ENCODE measurements around the gene DDX27.
"Not testable (repeated sequence)": the region's sequence is repeated elsewhere in the genome, so short reads cannot be mapped to it uniquely, and the experiment has no call there.

The DDX27 gene

GRCh38 chr20:49219091-49219923 lies at the start of gene DDX27:
TSS of gene DDX27 (plus strand) at chr20:49219416. CDS start at chr20:49219449, 33 bp downstream.
- DNase-seq = peak; percentile 97

- DNase-seq = no peak
These were observed 49.7 kb upstream of the DDX27 start for GRCh38 chr20:49169547-49169946.

GRCh38 chr20:49170714-49171113 lies 48.5 kb upstream of the DDX27 start:
- DNase-seq = no peak

- no peak for DNase-seq
These were observed 47.3 kb upstream of the DDX27 start for GRCh38 chr20:49171909-49172308.

GRCh38 chr20:49172413-49172812 lies 46.8 kb upstream of the DDX27 start:
- DNase-seq = no peak

DNA sequence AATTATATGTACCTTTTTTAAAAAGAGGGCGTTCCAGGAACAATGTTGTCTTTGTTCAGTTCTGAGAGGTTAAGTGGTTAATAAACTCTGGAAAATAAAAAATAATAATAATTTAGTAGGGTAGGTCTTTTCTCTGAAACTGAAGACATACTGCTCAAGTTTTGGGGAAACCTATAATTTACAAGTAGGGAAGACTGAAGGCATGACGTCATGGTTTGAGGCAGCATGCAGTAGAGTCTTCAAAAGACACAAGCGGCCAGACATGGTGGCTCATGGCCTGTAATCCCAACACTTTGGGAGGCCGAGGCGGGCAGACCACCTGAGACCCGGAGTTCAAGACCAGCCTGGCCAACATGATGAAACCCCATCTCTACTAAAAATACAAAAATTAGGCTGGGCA lies 45.0 kb upstream of the DDX27 start:
- no peak for DNase-seq

DNA sequence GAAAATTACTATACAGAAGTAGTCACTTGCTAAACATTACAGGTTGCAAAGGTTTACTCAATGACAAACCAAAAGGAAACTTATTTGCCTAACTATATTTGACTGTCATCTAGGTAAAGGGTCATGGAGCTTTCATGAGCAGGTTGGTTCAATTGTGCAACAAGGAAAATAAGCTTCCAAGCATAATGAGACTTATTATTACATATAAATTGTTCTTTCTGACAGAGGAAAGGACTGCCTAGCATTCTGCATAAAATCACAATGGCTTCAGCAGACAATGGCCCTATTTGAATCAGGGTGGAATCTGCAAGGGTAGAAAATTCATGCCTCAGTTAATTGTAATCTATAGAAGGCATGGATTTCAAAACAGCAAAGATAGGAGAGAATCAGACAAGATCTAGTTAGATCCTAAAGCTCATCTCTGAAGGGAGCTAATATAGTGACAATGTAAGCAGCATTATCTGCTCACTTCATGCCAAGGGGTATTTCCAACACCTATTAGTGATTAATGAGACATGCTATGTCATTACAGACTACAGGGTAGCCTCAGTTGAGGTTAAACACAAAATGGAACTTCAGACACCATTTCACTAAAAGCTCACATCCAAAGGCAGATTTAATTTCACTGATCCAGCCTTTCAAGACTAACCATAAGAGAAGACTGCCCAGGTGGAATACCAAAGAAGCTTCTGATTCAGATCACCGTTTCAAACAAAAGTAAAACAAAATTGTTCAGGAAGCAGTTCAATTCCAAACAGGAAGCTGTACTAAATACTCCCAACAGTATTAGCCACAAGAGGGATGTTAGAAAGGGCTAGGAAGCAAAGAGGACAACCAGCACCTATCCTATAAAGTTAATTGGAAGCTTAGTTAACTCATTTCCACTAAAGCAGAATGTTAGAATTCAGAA lies 39.6 kb upstream of the DDX27 start:
- DNase-seq = no peak

GRCh38 chr20:49181265-49181877 lies 37.8 kb upstream of the DDX27 start:
- DNase-seq = no peak

- DNase-seq = no peak
These were observed 35.8 kb upstream of the DDX27 start for GRCh38 chr20:49183444-49183843.

DNA sequence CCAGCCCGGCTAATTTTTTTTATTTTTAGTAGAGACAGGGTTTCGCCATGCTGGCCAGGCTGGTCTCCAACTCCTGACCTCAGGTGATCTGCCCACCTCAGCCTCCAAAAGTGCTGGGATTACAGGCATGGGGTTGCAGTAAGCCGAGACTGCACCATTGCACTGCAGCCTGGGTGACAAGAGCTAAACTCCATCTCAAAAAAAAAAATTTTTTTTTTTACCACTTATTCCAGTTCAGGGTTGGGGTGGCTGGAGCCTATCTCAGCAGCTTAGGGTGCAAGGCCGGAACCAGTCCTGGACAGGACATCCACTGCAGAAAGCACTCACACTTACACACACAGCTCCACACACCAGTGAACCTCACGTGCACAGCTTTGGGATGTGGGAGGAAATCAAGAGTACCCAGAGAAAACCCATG lies 35.1 kb upstream of the DDX27 start:
- DNase-seq = not testable (repeated sequence)

DNA sequence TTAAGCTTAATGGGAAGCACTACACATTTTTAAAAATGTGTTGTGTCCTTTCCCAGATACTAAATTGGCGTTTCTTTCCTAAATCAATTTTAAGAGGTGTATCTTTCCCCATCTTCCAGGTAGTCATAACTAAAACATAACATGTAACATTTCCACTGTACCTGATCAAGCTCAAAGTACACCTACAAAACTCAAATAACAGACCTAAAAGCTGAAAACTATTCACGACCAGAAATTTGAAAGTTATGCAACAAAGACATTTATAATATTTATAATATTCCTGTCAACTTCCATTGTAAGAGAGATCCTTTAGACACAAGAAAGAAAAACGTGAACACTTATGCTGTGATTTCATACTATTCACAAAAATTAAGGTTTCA lies 34.5 kb upstream of the DDX27 start:
- DNase-seq = no peak

DNA sequence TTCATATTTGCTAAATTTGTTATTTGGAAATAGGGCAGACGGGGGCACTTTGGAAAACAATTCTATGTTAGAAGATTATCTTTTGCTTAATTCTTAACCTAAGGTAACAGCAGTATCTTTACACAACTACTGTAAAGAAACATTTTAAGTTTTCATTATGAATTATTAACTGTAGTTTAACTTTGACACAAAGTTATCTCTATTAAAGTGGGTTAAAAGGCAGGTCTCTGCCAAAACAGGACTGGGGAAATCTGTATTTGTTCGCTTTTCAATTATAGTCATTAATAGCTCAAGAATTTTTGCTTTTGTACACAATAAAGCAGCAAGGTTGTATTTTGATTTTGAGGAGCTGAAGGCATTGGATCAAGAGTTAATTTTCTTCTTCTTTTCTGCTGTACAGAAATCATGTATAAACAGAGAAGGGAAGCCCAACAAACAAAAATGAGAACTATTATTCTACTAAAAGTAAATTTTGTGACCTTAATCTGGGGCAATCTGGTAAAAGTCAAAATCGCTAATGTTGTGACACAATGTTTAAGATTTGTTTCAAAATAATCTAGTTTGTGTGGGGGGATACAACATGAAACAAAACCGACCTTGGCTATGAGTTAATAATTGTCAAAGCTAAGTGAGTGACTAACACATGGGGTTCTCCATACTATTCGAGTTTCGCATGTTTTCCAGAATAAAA lies 34.0 kb upstream of the DDX27 start:
- peak; percentile 60 for DNase-seq

DNA sequence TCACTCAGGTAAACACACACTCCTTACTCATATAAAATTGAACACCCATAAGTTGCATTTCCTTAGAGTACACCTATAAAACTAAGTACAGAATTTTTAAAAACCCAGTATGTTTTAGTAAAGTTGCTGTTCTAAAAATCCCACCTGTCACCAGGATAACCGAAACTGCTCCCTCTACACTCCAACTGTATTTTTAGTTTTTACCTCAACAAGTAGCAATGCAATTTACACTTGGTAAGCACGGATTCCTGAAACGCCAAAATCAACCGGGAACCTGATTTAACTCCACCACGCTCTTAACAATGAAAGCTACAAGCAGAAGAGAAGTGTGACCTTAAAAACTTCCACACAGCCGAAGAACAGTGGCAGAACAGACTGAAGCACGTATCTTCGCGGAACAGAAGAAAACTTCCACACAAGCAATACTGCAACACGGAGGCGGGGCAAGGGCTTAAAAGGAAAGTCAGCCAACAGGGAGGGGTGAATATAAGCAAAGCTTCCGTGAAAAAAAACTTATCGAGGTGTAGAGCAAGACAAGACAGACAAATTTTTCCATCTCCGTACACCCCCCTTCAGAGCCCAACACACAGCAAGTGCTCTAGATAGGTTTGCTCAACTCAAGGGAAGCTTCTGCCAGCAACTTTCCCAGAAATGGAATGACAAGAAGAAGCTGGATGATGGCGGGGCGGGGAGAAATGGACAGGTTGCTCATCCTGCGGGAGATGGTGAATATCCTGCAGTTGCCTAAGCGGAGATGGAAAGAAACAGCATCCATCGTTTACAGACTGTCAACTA lies 32.5 kb upstream of the DDX27 start:
- DNase-seq = peak; percentile 27

DNA sequence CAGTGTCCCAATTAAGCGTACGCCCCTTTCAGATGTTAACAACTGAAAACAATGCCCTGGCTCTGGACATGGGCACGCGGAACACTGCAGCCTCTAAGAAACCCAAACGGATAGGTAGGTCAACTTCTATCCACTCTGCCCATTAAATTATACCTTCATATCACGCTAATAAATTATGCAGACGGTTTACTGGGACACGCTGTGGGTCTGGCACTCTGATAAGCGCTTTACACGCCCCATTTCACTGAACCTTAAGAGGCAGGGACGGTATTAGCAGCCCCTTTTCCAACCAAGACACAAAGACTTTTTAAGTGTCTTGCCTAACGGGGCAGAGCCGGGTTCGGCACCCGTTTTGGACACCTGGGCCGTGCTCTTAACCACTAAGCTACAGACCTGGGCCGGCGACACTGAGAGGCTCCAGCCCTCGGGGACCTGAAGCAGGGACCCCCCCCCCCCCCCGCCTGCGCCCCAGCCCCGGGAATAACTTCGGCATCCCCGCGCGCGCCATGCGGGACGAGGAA lies 31.8 kb upstream of the DDX27 start:
- no peak for DNase-seq

DNA sequence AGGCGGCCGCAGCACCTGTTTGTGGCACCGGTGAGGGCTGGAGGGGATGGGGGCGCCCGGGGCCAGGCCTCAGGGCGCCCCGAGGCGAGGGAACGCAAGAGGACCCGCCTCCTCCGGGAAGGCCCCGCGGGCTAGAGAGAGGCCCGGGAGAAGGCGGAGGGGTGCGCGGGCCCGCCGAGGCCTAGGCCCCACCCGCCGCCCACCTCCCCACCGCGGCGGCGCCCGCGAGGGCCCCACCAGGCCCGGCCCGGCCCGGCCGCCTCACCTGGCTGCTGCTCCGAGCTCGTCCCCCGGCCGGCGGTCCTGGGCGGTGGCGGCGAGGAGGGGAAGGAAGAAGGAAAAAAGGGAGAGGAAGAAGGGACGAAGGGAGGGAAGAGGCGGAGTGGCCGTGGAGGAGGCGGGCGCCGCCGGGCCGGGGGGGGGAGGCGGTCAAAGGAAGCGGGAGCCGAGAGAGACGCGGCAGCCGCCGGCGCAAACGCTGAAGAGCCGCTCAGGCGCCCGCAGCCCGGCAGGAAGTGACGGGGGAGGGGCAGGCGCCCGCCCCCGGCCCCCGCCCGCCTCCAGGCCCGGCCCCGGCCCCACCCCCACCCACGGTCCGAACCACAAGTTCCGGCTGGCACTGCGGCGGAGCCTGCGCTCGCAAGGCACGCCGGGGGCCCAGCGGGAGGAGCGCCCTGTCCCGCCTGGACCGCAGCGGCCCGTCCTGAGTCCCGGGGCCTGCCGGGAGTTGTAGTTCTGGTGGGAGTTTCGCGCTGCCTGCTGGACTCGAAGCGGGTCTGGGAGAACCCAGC lies 31.2 kb upstream of the DDX27 start, which contains the start of gene STAU1:
Gene STAU1, minus strand, starts transcription at position 484 of the 791 bp plus-strand sequence. CDS start 22,133 bp downstream, outside the sequence.
- DNase-seq = peak; percentile 86

GRCh38 chr20:49192944-49193518 lies 26.2 kb upstream of the DDX27 start:
- DNase-seq = not testable (repeated sequence)

- no peak for DNase-seq
These were observed 19.4 kb upstream of the DDX27 start for GRCh38 chr20:49199729-49200293.

- DNase-seq = no peak
These were observed 16.2 kb upstream of the DDX27 start for GRCh38 chr20:49203011-49203410.

DNA sequence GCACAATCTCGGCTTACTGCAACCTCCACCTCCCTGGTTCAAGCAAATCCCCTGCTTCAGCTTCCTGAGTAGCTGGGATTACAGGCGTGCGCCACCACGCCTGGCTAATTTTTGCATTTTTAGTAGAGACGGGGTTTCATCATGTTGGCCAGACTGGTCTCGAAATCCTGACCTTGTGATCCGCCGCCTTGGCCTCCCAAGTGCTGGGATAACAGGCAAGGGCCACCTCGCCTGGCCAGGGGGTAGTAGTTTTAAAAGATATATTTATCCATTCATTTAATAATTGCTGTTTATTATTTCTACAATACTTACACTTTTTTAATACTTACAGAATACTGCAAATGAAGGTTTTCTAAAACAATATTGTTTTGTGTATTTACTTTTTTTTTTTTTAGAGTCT lies 15.5 kb upstream of the DDX27 start:
- no peak for DNase-seq

DNA sequence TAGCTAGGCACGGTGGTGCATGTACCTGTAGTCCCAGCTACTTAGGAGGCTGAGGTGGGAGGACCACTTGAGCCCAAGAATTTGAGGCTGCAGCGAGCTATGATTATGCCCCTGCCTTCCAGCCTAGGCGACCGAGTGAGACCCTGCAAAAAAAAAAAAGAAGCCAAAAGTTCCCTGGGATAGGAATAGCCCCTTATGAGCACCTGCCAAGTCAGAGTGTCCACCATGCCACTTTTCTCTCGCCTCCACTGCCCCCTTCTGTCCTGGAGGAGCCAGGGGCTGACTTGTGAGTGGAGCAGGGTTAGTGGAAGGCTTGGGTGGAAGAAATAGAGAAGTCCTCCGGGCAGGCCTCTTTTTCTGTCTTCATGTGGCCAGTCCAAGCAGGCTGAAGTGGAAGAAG lies 12.1 kb upstream of the DDX27 start:
- no peak for DNase-seq

Data from kidney glomerular epithelial cell (primary cell).